Osteoblast (primary cell): Measurements from ENCODE around the gene ALX3. TPM values are rescaled to one million over a fixed set of nuclear protein-coding genes. Genes with fewer than 3 reads are reported as not detected.

Experiments
- DNase-seq: peaks from one replicate; pipeline ENCODE4 v3.0.0; 2011; ENCODE audit warnings: low spot score, mixed read lengths; ENCODE audit not compliant: insufficient read length; ENCODE audit errors: missing footprints
- H2AFZ ChIP-seq: 2 replicates; pipeline ENCODE4 v1.6.0; 2011; ENCODE audit warnings: mild to moderate bottlenecking, low read length
- H3K27ac ChIP-seq: 2 replicates; pipeline ENCODE4 v1.5.1; 2011; ENCODE audit warnings: mild to moderate bottlenecking, low read depth, low read length, moderate library complexity
- H3K27me3 ChIP-seq: 2 replicates; pipeline ENCODE4 v1.6.0; 2012; ENCODE audit warnings: mild to moderate bottlenecking, control low read depth, inconsistent platforms, low read length, moderate library complexity; ENCODE audit not compliant: insufficient read depth
- H3K36me3 ChIP-seq: 2 replicates; pipeline ENCODE4 v1.5.1; 2011; ENCODE audit warnings: mild to moderate bottlenecking, low read length, control low read depth, moderate library complexity; ENCODE audit not compliant: insufficient read depth
- H3K4me1 ChIP-seq: 2 replicates; pipeline ENCODE4 v1.5.1; 2011; ENCODE audit warnings: mild to moderate bottlenecking, low read length, control low read depth, moderate library complexity; ENCODE audit not compliant: insufficient read depth
- H3K4me2 ChIP-seq: 2 replicates; pipeline ENCODE4 v1.6.0; 2011; ENCODE audit warnings: mild to moderate bottlenecking, low read length; ENCODE audit not compliant: insufficient read depth
- H3K4me3 ChIP-seq: fragments of 200-600 bp; sonication (generic); 3 replicates; pipeline ENCODE4 v1.5.1; 2012; ENCODE audit warnings: mild to moderate bottlenecking, low read length, inconsistent platforms; ENCODE audit not compliant: insufficient read depth
- H3K79me2 ChIP-seq: 2 replicates; pipeline ENCODE4 v1.6.0; 2012; ENCODE audit warnings: mild to moderate bottlenecking, low read length, control low read depth, inconsistent platforms; ENCODE audit not compliant: insufficient read depth
- H3K9me3 ChIP-seq: 2 replicates; pipeline ENCODE4 v1.5.1; 2011; ENCODE audit warnings: low read depth, low read length, control low read depth
- H4K20me1 ChIP-seq: 2 replicates; pipeline ENCODE4 v1.6.0; 2012; ENCODE audit warnings: mild to moderate bottlenecking, low read length, control low read depth; ENCODE audit not compliant: insufficient read depth
- CTCF ChIP-seq: IDR thresholded peaks from 2 replicates; pipeline ENCODE4 v1.5.1; 2011; ENCODE audit warnings: mild to moderate bottlenecking, low read depth, low read length, moderate library complexity; ENCODE audit errors: extremely low read depth
- total RNA-seq: library from RNA; depleted of rRNA; stranded (reverse); fragments of >200 nt; gene quantifications from 2 replicates; pipeline ENCODE4 v1.2.3, GENCODE V29; 2012

Gene ALX3
- total RNA-seq, 1 donor: not detected

DNA sequence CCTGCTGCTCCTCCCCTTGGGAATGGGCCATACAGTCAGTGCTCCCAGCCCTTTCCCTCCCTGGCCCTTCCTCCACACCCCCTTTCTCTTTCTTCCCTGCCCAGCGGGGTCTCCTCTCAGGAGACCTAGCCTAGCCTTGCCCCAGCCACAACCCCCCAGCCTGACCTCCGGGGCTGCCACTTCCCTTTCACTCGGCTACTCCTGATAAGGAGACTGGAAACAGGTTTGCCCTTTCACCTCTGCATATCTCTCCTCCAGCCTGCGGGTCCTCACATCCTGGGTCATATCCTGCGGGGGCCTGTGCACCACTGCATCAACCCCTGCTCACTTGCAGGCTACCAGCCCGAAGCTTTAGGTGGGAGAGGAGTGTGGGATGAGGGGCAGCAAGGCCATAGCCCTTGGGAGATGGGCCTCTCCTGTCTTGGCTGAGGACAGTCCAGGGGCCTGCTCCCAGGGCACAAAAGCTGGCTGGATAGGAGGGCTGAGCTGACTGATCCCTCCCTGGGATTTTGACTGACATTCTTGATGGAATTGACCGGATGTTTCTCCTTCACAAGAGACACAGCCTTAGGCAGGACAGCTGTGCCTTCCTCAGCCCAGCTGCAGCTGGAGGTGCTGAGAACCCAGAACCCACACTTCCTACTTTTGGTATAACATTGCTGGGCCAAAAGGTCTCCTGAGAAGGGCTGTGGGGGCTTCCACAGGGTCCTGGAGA, 19.2 kb upstream of the ALX3 start:
- H4K20me1 ChIP-seq: no peaks in the 10 kb centered on the region
- H2AFZ ChIP-seq: no peak overlapping the region
- no peak for DNase-seq
- no peaks in the 10 kb centered on the region for H3K36me3 ChIP-seq
- no peak overlapping the region for H3K4me2 ChIP-seq
- H3K27ac ChIP-seq: no peak overlapping the region
- no peaks in the 10 kb centered on the region for H3K4me1 ChIP-seq
- H3K9me3 ChIP-seq: no peaks in the 10 kb centered on the region
- H3K27me3 ChIP-seq: peaks cover 46% of the 10 kb centered on the region
- no peak for TF ChIP-seq CTCF
- no peak overlapping the region for H3K4me3 ChIP-seq
- H3K79me2 ChIP-seq: no peaks in the 10 kb centered on the region

GRCh38 chr1:110088739-110089316, 18.4 kb upstream of the ALX3 start:
- Histone ChIP-seq H2AFZ (no peak overlapping the region), H3K4me1 (peaks cover 3% of the 10 kb centered on the region), H3K27ac (no peak overlapping the region), H3K9me3 (no peaks in the 10 kb centered on the region), H4K20me1 (no peaks in the 10 kb centered on the region), H3K36me3 (no peaks in the 10 kb centered on the region), H3K79me2 (no peaks in the 10 kb centered on the region), H3K4me2 (no peak overlapping the region), H3K4me3 (no peak overlapping the region), H3K27me3 (peaks cover 48% of the 10 kb centered on the region)
- TF ChIP-seq CTCF: no peak
- DNase-seq: no peak

- no peak overlapping the region for H3K4me2 ChIP-seq
- no peaks in the 10 kb centered on the region for H4K20me1 ChIP-seq
- H3K27me3 ChIP-seq: peaks cover 48% of the 10 kb centered on the region
- no peaks in the 10 kb centered on the region for H3K79me2 ChIP-seq
- DNase-seq: peak; percentile 97
- no peak overlapping the region for H3K4me3 ChIP-seq
- H3K27ac ChIP-seq: no peak overlapping the region
- TF ChIP-seq CTCF: peak; percentile 71
- no peaks in the 10 kb centered on the region for H3K9me3 ChIP-seq
- no peaks in the 10 kb centered on the region for H3K36me3 ChIP-seq
- H3K4me1 ChIP-seq: peaks cover 8% of the 10 kb centered on the region
- H2AFZ ChIP-seq: no peak overlapping the region
Observed at GRCh38 chr1:110087812-110088738, 17.6 kb upstream of the ALX3 start.

- no peak for TF ChIP-seq CTCF
- no peak overlapping the region for H3K4me2 ChIP-seq
- DNase-seq: no peak
- no peaks in the 10 kb centered on the region for H3K36me3 ChIP-seq
- peaks cover 54% of the 10 kb centered on the region for H3K27me3 ChIP-seq
- H3K27ac ChIP-seq: no peak overlapping the region
- H4K20me1 ChIP-seq: no peaks in the 10 kb centered on the region
- H2AFZ ChIP-seq: no peak overlapping the region
- H3K4me1 ChIP-seq: peaks cover 8% of the 10 kb centered on the region
- no peaks in the 10 kb centered on the region for H3K79me2 ChIP-seq
- H3K4me3 ChIP-seq: no peak overlapping the region
- no peaks in the 10 kb centered on the region for H3K9me3 ChIP-seq
Observed at GRCh38 chr1:110086961-110087360, 16.5 kb upstream of the ALX3 start.
